Erythroblast (primary cell): Measurements from ENCODE around the gene PKP3.

Source experiments
- GATA1 ChIP-seq: IDR thresholded peaks from 2 replicates; pipeline ENCODE4 v1.6.1; 2011; ENCODE audit warnings: low read depth, mild to moderate bottlenecking, control low read depth, low read length, moderate library complexity
- POLR2A ChIP-seq: IDR thresholded peaks from 2 replicates; pipeline ENCODE4 v1.6.1; 2011; ENCODE audit warnings: mild to moderate bottlenecking, low read length

DNA sequence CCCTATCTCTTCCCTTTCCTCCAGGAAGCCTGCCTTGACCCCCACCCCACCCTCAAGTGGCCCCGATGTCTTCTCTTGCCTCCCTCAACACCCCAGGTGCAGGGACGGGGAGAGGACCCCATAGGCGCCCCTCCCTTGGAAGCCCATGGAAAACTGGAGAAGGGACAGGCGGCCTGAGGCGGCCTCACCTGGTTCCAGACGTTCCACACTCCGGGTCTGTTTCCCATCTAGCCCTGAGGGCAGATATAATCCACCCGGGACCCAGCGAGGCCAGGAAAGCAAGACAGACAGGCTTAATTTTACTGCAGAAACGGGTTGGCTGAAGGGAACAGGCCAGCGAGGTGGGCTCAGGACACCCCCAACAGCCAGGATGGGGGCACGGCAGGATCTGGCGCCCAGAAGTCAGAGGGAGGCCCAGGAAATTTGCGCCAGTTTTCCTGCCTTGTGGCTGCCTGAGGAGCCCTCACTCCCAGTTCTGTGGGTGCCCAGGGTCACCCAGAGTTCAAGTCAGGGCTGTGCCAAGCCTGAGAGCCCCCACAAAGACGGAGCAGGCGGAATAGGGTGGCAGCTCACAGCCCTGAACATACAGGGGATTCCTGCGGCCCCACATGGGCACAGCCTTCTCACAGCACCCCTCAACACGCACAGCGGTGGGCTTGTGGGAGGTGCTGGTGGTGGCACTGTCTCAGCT is 23.8 kb downstream of the PKP3 start:
- no peak for TF ChIP-seq POLR2A
- no peak for TF ChIP-seq GATA1
